ENCODE measurements around the gene HOXA6. TPM values are rescaled to one million over a fixed set of nuclear protein-coding genes. Genes with fewer than 3 reads are reported as not detected.

Gene HOXA6
- polyA plus RNA-seq, 2 of the 4 experiments (the other 2 are of a cell fraction), result 0.90 to 2.1 TPM

- Histone ChIP-seq H3K4me1 (0 out of 3 replicates have a peak, but pooled peaks cover 3% of the 10 kb centered on the region), H3K4me3 (no peak overlapping the region), H3K4me2 (no peak overlapping the region), H3K9me3 (no peaks in the 10 kb centered on the region), H3K27ac (no peak overlapping the region)
- FAIRE-seq (no peak), DNase-seq (ENCODE audit: low read depth in 1 of 2, low spot score in 1 of 2) (no peak), ATAC-seq (no peak)
- 92% methylated on average over 27 of the region's 27 CpGs for WGBS (ENCODE audit: missing lambda C conversion rate)
- ChIA-PET POLR2A (interaction anchor here (1.0 kb wide), 1 partner anchor 45 kb away, joined by 3 read pairs; no protein-coding TSS in a partner anchor), CTCF (interaction anchor here (0.9 to 3.5 kb wide), 8 partner anchors 10 to 790 kb away, joined by 3 to 32 read pairs (median 4); partner anchors contain the start of genes HOXA5 and HOXA6)
- TF ChIP-seq FOSL2 (IDR thresholded peaks at IDR 0.05) (no peak), FOSL2 (CRISPR knock-in tag; IDR thresholded peaks at IDR 0.05) (no peak), CBX8 (IDR thresholded peaks at IDR 0.05) (no peak), JUNB (IDR thresholded peaks at IDR 0.05) (no peak), FOSB (CRISPR knock-in tag; IDR thresholded peaks at IDR 0.05) (no peak), ELK1 (IDR thresholded peaks at IDR 0.05; ENCODE audit: low read depth, low read length) (no peak), POLR2AphosphoS2 (conservative IDR thresholded peaks at IDR 0.05; ENCODE audit: low read length) (no peak), E2F6 (IDR thresholded peaks at IDR 0.05; ENCODE audit: borderline replicate concordance, low read depth) (no peak), HMGXB4 (CRISPR knock-in tag; IDR thresholded peaks at IDR 0.05; ENCODE audit: borderline replicate concordance) (no peak), NR3C1 (IDR thresholded peaks at IDR 0.05) (no peak)
Observed at GRCh38 chr7:27159266-27160144, 11.9 kb upstream of the HOXA6 start.

GRCh38 chr7:27158436-27159265 is 11.1 kb upstream of the HOXA6 start:
- Histone ChIP-seq H3K4me2 (no peak overlapping the region), H3K9me3 (no peaks in the 10 kb centered on the region), H3K4me1 (0 out of 3 replicates have a peak, but pooled peaks cover 3% of the 10 kb centered on the region), H3K4me3 (no peak overlapping the region), H3K27ac (no peak overlapping the region)
- 94% methylated on average over 35 of the region's 35 CpGs for WGBS (ENCODE audit: missing lambda C conversion rate)
- ChIA-PET CTCF (interaction anchor here (0.5 to 3.5 kb wide), 9 partner anchors 9 to 789 kb away, joined by 3 to 32 read pairs (median 4); partner anchors contain the start of genes HOXA5 and HOXA6), POLR2A (interaction anchor here (1.0 kb wide), 1 partner anchor 44 kb away, joined by 3 read pairs; no protein-coding TSS in a partner anchor)
- DNase-seq (ENCODE audit: low read depth in 1 of 2, low spot score in 1 of 2) (no peak), ATAC-seq (no peak), FAIRE-seq (no peak)
- no peak for TF ChIP-seq EP300 (IDR thresholded peaks at IDR 0.05)
- no peak for TF ChIP-seq HOXA7 (CRISPR knock-in tag; IDR thresholded peaks at IDR 0.05)
- TF ChIP-seq JUNB (IDR thresholded peaks at IDR 0.05), result no peak
- TF ChIP-seq, protein P1, sequence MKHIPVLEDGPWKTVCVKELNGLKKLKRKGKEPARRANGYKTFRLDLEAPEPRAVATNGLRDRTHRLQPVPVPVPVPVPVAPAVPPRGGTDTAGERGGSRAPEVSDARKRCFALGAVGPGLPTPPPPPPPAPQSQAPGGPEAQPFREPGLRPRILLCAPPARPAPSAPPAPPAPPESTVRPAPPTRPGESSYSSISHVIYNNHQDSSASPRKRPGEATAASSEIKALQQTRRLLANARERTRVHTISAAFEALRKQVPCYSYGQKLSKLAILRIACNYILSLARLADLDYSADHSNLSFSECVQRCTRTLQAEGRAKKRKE (CRISPR knock-in tag; IDR thresholded peaks at IDR 0.05; ENCODE audit: low read depth), result no peak
- TF ChIP-seq NPAS2 (CRISPR knock-in tag; IDR thresholded peaks at IDR 0.05; ENCODE audit: borderline replicate concordance), result no peak
- TF ChIP-seq RCOR1 (IDR thresholded peaks at IDR 0.05; ENCODE audit: low read depth, low read length), result no peak
